Fibroblast of villous mesenchyme (primary cell): Measurements from ENCODE around the gene CCL22. TPM values are rescaled to one million over a fixed set of nuclear protein-coding genes. Genes with fewer than 3 reads are reported as not detected.
A peak's percentile ranks its signal among the peaks of the same experiment; 100 is the strongest.

Experiments
- DNase-seq: peaks from one replicate; pipeline ENCODE4 v3.0.0-alpha.2; 2010; ENCODE audit warnings: low read depth
- H3K4me3 ChIP-seq: 2 replicates; pipeline ENCODE4 v1.5.1; 2011; ENCODE audit warnings: low read depth, mild to moderate bottlenecking, low read length
- total RNA-seq: library from RNA; depleted of rRNA; stranded (reverse); fragments of >200 nt; gene quantifications from 2 replicates; pipeline ENCODE4 v1.2.3, GENCODE V29; 2012
- TF ChIP-seq, protein P1 (sequence below): IDR thresholded peaks from 2 replicates; pipeline ENCODE4 v1.5.1; 2012; ENCODE audit warnings: low read depth, mild to moderate bottlenecking, low read length; ENCODE audit not compliant: insufficient read depth

Gene CCL22
- total RNA-seq, 1 donor, result not detected

- TF ChIP-seq, protein P1, sequence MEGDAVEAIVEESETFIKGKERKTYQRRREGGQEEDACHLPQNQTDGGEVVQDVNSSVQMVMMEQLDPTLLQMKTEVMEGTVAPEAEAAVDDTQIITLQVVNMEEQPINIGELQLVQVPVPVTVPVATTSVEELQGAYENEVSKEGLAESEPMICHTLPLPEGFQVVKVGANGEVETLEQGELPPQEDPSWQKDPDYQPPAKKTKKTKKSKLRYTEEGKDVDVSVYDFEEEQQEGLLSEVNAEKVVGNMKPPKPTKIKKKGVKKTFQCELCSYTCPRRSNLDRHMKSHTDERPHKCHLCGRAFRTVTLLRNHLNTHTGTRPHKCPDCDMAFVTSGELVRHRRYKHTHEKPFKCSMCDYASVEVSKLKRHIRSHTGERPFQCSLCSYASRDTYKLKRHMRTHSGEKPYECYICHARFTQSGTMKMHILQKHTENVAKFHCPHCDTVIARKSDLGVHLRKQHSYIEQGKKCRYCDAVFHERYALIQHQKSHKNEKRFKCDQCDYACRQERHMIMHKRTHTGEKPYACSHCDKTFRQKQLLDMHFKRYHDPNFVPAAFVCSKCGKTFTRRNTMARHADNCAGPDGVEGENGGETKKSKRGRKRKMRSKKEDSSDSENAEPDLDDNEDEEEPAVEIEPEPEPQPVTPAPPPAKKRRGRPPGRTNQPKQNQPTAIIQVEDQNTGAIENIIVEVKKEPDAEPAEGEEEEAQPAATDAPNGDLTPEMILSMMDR, result no peak
- peak; percentile 63 for DNase-seq
- no peak overlapping the region for H3K4me3 ChIP-seq
Observed at GRCh38 chr16:57386381-57386951, 27.9 kb downstream of the CCL22 start.

GRCh38 chr16:57387598-57388354, 29.2 kb downstream of the CCL22 start:
- TF ChIP-seq, protein P1, result no peak
- DNase-seq, result no peak
- H3K4me3 ChIP-seq, result no peak overlapping the region

DNA sequence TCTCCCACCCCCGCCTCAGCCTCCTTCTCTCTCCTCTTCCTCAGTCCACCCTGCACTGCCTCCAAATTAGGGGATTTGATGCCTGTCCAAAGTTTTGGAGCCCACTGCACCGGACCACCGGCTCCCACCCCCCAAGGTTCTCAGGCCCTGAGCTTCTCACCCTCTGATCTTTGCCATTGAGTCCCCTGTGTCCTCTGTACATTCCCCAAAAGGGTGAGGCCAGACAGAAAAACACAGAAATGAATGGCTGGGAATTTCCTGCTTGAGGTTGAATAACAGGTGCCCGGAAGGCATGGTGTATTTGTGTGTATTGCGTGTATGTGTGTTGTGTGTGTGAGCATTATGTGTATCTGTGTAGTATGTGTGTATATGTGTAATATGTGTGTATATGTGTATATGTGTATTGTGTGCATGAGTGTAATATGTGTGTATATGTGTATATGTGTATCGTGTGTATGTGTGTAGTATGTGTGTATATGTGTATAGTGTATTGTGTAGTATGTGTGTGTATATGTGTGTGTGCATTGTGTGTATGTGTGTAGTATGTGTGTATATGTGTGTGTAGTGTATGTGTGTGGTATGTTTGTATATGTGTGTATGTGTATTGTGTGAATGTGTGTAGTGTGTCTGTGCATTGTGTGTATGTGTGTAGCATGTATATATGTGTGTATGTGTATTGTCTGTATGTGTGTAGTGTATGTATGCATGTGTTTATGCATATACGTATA, 29.9 kb downstream of the CCL22 start:
- TF ChIP-seq, protein P1, result no peak
- no peak for DNase-seq
- H3K4me3 ChIP-seq, result no peak overlapping the region

DNA sequence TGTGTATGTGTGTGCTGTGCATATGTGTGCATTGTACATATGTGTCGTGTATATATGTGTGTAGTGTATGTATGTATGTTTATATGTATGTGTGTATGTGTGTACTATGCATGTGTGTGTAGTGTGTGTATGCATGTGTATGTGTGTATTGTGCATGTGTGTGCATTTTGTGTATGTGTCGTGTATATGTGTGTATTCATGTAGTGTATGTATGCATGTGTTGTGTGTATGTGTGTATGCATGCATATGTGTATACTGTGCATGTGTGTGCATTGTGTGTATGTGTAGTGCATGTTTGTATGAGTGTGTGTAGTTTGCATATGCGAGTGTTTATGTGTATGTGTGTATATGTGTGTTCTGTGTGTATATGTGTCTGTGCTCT, 30.5 kb downstream of the CCL22 start:
- TF ChIP-seq, protein P1, result no peak
- no peak for DNase-seq
- no peak overlapping the region for H3K4me3 ChIP-seq

DNA sequence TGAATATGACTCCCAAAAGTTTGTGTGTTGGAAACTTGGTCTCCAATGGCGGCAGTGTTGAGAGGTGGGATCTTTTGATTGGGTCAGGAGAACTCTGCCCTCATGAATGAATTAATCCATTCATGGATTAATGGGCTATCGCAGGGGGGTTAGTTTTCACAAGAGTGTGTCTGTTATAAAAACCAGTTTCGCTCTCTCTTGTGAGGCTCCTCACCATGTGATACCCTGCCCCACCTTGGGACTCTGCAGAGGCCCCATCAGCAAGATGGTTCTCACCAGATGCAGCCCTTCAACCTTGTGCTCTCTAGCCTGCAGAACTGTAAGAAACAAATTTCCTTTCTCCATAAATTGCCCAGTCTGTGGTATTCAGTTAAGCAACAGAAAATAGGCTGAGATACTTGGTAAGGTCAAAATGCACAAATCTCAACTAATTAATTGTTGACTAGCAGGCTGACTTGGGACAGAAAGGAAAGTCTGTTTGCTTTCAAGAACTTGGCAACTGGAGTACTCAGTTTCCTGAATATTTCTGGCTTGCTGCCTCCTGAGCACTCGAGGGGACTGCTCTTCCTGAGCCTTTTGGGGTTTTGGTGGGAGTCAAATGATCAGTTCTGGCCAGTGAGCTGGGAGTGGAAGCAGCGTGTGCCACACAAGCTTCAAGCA, 32.2 kb downstream of the CCL22 start:
- DNase-seq, result no peak
- TF ChIP-seq, protein P1, result no peak

DNA sequence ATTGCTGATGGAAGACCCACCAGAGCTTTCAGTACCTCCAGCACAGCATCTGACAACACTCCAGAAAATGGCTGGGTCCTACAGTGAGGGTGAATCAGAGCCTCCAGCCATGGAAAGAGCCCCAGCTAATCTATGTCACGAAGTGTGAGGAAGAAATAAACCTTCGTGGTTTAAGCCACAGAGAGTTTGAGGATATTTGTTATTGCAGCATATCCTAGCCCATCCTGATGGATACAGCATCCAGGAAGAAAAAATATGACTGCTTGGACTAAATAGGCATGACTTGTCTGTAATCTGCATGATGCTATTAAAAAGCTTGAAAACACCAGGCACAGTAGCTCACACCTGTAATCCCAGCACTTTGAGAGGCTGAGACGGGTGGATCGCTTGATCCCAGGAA, 32.7 kb downstream of the CCL22 start:
- DNase-seq, result no peak

More for the DNA sequence above, 32.2 kb downstream of the CCL22 start:
- H3K4me3 ChIP-seq, result no peak overlapping the region

More for the DNA sequence above, 32.7 kb downstream of the CCL22 start:
- TF ChIP-seq, protein P1, result no peak
- no peak overlapping the region for H3K4me3 ChIP-seq
